ENCODE data around the gene FBXO2.

FBXO2 gene

GRCh38 chr1:11654137-11654938 lies at the start of gene FBXO2, which contains the start of gene FBXO44:
FBXO2 (minus strand) TSS chr1:11654429; CDS start chr1:11654340, 89 bp downstream.
FBXO44 (plus strand) TSS chr1:11654877; CDS start chr1:11655836, 959 bp downstream.
- peak; percentile 38 for DNase-seq

DNA sequence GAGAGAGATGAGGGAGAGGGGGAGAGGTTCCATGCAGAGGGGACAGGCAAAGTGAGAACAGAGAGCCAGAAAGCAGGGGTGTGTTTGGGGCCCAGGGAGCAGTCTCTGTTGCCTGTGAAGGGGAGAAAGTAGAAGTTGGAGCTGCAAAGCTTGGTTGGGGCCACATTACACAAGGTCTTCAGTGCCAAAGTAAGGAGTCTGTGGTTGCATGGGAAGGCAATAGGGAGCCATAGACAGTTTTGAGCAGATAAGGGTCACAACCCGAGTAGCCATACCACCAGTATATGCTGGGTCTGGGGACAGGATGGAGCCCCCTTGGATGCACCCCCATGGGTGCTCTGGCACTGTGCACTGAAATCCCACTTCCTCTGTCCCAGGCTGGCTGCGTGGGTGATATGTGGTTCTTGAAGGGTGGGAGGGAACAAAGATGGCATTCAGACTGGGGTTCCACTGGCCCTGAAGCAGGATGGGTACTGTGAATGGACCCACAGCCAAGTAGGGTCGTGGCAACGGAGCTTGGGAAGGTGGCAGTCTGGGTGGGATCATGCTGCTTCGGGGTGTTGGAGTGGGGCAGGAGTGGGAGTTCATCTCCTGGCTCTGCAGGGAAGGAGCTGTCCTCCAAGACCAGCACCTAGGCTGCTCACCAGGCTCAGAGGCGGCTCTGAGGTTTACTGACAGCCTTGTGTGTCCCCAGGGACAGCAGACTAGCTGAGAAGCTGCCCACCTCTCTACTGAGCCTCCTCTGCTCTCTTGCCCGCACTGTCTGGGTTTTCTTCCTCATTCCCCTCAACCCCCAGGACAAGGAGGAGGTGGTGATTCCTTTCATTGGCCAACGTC lies 49.3 kb upstream of the FBXO2 start:
- DNase-seq = no peak

GRCh38 chr1:11701981-11702803 lies 48.0 kb upstream of the FBXO2 start:
- DNase-seq = no peak

- no peak for DNase-seq
Observed at GRCh38 chr1:11701551-11701961, 47.3 kb upstream of the FBXO2 start.

GRCh38 chr1:11700601-11701467 lies 46.6 kb upstream of the FBXO2 start:
- DNase-seq = no peak

DNA sequence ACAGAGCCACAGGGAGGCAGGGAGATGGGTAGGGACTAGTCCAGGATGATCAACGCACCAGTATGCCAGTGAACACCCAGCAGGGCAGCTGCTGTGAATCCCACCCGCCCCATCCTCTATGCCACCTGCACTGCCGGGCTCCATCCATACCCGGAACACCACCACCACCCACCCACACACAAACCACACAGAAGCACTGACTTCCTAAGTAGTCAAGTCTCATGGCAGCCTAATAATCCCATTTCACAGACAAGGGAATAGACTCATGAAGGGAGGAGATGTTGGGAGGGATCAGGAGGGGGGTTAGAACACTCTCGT lies 43.6 kb upstream of the FBXO2 start:
- DNase-seq = no peak

DNA sequence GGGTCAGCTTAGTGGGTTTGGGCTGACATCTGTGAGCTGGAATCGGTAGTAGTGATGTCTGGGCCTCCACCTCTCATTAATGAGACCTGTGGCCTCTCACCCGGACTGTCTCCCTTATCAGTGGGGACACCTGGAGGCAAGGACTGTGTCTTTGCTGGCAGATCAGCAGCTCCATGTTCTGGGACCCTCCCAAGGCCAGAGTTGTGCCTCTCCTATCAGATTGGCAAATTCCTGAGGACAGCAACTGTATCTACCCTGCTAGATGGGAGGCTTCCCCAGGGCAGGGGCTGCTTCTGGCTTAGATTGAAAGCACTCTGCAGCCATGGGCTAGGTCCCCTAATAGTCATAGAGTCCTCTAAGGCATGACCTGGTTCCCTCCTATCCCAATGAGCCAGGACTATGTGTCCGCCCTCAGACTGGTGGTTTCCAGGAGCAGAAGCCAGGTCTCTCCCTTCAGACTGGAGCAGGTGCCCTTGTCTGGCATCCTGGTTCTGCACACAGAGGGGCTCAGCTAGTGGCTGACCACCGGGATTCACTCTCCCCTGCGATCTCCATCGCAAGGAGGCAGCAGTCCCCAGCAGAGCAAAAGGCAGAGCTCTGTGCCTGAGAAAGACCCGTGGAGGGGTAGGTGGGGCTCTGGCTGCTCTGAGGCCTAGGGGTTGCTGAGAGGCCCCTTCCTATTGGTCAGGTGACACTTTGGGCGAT lies 43.1 kb upstream of the FBXO2 start:
- DNase-seq = no peak

- DNase-seq = no peak
Observed at GRCh38 chr1:11695861-11696260, 41.6 kb upstream of the FBXO2 start.

- no peak for DNase-seq
Observed at GRCh38 chr1:11693917-11694316, 39.7 kb upstream of the FBXO2 start.

DNA sequence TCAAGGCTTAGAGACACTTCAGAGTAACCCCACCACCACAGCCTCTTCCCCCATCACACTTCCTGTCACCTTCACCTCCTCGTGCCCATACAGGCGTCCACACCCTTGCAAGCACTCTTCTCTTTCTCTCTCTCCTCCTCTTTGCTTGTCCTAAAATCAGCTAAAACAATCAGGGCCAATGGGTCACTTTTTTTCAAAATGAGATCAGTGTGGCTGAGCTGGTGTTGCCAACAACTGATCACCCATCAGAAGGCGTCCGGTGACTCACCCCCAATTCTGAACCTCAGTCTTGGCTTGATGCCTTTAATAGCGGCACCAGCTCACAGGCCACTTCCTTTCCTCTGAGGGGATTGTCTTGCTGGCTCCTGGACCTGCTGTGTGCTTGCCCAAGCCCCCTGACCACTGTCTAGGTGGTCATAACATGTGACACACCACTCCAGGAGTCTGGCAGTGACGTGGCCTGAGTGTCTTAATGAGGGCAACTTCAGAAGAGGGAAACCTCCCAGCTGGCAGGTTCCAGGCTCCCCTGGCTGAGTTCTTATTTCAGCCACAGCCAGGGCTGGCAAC lies 38.9 kb upstream of the FBXO2 start:
- DNase-seq = peak; percentile 60

DNA sequence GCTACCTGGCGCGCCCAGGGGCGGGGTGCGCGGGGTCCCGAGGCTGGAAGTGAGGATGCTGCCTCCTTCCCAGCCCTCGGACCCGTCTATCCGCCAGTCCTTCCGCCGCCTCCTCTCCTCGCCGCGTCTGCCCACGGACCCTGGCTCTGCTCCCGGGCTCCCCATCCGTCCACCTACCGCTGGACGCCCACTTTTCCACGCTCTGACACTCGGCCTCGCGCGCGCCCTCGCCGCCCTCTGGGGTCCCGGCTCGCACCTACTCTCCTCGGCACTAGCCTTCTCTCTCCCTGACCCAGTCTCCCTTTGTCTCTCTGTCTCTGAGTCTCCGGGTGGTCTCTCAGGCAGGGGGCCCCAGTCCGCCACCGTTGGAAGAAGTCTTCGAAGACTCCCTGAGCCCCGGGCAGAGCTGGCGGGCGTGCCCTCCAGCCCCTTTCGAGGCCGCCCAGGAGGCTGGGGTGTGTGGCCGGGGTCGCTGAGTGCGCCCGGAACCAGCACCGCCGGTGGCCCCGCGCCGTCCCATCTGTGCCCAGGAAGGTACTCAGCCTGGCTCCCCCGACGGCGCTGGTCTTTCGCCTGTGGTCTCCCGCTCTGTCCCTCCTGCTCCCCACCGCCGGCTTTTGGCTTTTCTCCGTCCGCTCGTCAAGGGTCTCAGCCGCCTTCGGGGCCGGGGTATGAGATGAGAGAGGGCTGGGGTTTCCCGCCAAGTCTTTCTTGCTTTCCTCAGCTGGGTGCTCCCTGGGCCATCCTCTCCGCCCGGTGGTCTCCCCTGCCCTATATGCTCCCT lies 37.9 kb upstream of the FBXO2 start:
- DNase-seq = no peak

GRCh38 chr1:11691302-11691914 lies 37.2 kb upstream of the FBXO2 start, which contains the start of gene DRAXIN:
DRAXIN (plus strand) TSS chr1:11691710; CDS start chr1:11706259, 14,549 bp downstream.
- no peak for DNase-seq

DNA sequence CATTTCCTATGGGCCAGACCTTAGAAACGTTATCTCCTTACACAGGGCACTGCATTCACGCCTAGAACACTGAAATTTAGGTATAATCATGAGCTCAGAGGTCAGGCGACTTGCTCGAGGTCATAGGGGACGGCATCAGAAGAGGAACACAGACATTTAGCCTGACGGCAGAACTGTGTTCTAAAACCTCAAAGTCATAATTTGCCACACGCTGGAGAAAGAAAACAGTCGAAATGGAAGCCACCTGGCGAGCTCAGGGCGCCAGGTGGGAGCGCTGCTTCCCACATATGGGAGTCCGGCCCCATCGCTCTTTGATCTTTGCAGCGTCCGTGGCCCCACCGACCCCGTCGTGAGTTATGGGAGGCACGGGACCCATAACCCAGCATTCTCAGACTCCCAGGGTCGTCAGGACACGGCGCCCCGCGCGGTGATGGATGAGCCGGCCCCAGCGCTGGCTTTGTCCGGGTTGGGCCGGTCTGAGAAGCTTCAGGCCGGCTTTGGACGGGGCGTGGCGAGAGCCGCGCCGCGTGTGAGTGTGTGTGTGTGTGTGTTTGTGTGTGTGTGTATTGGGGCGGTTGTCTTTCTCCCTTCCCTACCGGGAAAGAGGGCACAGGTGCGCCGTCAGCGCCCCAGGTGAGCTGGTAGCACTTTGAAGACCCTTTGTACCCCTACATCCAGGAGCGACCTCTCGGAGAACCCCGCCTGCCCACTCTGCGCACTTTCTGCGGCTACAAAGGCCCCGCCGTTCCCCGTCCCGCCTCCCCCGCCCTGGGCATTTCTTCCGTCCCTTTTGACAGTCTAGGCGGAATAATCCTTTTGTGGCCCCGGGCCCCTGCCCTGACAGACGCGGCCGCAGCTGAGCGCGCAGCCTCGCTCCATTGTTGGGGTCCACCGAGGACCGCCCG lies 36.4 kb upstream of the FBXO2 start:
- DNase-seq = no peak

- DNase-seq = no peak
Observed at GRCh38 chr1:11688506-11688905, 34.3 kb upstream of the FBXO2 start.

DNA sequence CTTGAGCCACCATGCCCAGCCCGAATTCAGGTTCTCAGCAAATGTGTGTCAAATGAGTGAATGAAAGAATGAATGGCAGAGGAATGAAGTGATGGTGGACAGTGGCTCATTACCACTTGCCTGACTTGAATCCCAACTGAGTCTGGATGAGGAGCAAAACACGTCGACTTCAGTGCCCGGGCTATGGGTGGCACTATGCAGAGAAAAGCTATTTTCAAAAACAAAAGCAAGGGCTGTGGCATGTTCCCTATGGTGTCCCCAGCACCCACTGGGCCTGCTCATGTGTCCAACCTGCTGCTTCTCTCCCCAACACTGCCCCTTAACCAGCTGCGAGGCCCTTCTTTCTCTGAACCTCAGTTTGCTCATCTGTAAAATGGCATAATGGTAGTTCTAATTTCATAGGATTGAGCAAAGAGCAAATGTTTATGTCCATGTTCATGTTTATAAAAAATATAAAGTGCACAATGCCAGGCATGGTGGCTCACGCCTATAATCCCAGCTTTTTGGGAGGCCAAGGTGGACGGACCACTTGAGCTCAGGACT lies 31.1 kb upstream of the FBXO2 start:
- DNase-seq = no peak

DNA sequence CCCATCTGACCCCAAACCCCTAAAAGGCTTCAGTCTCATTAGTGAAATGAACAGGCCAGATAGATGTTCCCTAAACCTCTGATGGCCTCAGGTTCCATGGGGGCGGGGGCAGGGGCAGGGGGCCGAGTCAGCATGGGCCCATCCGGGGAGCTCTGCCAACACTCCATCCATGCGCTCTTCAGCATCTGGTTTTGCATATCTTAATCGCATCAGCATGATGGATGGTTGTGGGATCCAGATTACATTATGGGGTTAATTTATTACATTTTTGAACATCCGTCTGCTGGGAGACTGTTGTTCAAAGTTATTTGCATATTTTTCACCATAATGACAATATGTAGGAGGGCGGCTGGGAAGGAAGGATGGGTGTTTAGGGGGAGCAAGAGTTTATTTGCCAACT lies 29.8 kb upstream of the FBXO2 start:
- DNase-seq = no peak

- no peak for DNase-seq
Observed at GRCh38 chr1:11682799-11683198, 28.6 kb upstream of the FBXO2 start.

DNA sequence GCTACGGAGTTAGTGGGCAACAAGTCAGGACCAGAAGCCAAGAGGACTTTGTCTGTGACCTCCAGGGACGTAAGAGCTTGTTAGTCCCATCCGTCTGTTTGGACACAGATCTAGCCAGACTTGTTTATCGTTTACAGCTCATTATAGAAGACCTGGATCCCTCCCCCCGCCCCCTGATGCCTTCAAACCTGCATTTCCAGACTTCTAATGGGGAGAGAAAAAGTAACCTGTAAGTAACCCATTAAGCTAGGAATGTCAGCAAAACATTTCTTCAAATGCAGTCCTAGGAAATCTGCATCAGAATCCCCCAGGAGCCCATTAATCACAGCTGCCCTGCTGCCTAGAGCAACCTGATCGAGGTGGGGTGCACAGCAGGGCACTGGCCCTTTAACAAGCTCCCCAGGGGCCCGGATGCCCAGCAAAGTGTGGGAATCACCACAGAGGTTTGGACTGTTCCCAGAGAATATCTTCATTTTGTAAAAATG lies 28.1 kb upstream of the FBXO2 start:
- no peak for DNase-seq
